ENCODE data around the gene OGN.

The OGN gene

DNA sequence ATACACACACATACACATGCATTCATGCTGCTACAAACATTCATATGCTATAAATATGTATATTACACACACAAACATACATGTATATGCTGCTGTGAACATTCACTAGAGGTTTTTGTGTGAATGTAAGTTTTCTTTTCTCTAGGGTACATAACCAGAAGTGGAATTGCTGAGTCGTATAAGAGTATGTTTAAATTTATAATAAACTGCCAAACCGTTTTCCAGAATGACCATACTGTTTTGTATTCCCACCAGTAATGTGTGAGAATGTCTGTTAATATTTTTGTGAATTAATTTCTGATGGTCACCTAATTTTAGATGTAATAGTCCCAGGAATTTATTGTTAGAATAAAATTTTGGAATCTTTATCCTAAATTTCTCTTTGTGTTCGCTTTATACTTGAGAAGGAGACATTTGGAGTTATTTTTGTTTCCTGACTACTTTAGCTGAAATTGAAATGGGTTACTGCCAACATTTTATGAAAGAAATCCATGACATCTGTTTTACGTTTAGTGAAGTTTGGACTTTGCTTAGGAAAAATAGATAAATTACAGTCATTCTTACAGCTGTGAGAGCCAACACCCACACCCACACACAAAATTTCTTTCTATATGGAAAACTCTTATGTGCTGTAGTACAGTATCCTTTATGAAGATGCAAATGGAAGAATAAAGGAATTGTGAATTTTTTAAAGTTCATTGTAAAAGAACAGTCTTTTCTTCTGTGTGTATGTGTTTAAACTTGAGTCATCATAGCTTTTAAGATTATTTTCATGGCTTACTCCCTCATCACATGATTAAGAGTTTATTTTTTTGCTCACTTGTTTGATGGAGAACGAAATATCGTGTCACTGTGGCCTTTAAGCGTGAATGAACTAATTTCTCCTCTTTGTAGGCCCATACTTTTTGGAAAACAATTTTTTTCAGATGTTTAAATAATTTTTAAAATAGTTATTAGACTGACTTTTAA, 54.3 kb downstream of the OGN start:
- DNase-seq (ENCODE audit: extremely low read depth in 1 of 2, low read depth in 1 of 2) = no peak

DNA sequence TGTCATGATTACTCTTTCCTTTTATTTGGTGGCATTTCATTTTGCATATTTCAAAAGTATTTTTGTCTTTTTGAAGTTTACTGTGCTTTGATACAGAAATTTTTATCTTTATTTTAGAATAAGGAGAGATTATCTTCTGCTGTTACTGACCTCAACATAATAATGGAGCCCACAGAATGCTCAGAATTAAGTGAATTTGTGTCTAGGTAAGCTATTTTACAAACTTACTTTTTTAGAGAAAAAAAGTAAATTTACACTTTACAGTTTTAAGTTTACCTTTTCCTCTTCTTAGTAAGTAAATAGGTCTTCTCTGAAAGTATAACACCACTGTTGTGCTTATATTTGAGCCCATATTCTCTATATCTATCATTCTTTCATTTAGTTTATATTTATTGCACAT, 58.8 kb downstream of the OGN start:
- no peak for DNase-seq (ENCODE audit: extremely low read depth in 1 of 2, low read depth in 1 of 2)

DNA sequence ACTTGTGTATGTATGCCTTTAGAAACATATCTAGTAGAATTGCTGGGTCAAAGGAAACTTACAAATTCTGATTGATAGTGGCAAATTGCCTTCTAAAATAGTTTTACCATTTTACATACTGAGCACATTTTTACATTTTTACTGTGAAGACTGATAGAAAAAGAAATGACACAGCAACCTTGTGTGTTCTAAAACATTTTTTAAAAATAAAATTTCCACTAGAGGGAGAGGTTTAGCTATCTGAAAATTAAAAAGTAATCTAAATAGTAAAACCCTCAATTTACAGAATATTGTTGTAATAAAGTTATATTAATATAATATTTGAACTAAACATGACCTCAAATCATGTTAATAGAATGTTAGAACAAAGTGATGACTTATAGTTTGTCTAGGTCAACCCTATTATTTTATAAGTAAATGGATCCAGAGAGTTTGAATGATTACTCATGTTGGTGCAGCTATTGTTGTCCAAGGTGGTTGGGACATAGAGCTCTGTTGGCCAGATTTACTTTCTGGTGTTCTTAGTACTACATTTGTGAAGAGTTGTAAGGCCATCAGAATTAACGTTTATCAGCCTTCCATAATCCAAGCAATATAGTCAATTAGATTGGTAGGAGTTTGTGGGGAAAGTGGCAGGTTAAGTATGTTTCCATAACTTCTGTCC, 61.4 kb downstream of the OGN start:
- DNase-seq (ENCODE audit: extremely low read depth in 1 of 2, low read depth in 1 of 2) = no peak

DNA sequence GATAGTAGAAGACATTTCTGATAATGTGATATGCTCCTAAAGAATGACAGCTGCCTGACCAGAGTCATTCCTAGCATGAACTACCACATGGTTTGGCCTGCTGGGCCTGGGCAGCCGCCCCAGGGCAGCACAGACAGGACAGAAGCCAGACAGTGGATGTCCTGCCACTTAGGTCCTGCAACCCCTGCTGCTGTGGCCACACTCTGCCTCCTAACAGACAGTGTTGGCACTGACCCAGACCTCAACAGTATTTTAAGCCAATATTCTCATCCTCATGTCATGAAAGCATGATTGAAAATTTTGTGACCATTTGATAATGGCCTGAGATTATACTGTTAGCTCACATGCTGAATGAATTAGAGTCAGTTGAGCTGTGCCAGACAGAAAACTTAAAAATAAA, 62.8 kb downstream of the OGN start:
- DNase-seq (ENCODE audit: extremely low read depth in 1 of 2, low read depth in 1 of 2) = no peak

GRCh38 chr9:92333282-92333634, 71.1 kb downstream of the OGN start:
- no peak for DNase-seq (ENCODE audit: extremely low read depth in 1 of 2, low read depth in 1 of 2)
